HG03103 (cell line): Measurements from ENCODE around the gene TMEM208.

Experiments used
- ATAC-seq: cut with Tn5 transposase; IDR thresholded peaks from one replicate; pipeline ENCODE4 v1.9.1; 2021; ENCODE audit warnings: low read depth; ENCODE audit not compliant: unreplicated experiment

TMEM208 gene

GRCh38 chr16:67233596-67233995 is 6.7 kb downstream of the TMEM208 start:
- no peak for ATAC-seq

- ATAC-seq, result no peak
Observed at GRCh38 chr16:67234180-67234597, 7.3 kb downstream of the TMEM208 start.

GRCh38 chr16:67235816-67236562 is 9.1 kb downstream of the TMEM208 start:
- no peak for ATAC-seq

GRCh38 chr16:67236563-67237395 is 9.8 kb downstream of the TMEM208 start:
- ATAC-seq, result no peak

DNA sequence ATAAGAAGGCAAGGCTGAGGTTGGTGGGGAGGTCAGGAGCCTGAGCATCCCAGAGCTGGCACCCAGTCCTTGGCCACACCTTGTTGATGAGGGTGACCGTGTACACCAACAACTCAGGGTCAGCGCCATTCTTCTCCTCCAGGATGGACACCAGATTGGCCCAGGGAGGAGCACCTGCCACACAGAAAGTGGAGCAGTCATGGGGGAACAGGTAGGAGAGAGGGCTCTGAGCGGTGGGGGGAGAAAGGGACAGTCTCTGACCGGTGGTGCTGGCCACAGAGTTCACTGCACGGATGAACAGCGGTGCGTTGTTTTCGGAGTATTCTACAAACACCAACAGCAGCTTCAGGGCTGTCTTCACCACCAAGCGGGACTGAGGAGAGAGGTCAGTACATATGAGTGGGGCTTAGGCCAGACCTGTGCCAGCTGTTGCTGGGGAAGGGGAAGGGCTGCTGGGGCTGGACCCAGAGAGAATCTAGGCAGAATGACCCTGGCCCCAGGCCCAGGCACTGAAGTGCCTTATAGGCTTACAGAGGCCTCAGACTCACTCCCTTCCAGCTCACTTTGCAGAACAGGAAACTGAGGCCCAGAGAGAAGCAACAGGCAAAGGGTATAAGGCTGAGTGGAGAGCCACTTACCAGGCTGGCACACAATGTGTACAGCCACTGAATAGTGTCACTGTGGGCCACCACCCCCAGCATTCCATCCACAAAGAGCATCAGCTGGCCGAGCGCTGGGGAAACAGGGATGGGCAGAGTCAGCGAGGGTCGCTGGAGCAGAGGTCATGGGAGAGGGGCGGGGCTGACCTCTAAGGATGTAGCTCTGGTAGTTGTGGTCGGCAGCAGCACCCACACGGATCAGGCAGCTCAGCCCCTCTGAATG is 10.7 kb downstream of the TMEM208 start:
- ATAC-seq, result no peak

GRCh38 chr16:67238278-67238575 is 11.3 kb downstream of the TMEM208 start:
- ATAC-seq, result no peak

- ATAC-seq, result no peak
Observed at GRCh38 chr16:67238806-67239470, 12.0 kb downstream of the TMEM208 start.

DNA sequence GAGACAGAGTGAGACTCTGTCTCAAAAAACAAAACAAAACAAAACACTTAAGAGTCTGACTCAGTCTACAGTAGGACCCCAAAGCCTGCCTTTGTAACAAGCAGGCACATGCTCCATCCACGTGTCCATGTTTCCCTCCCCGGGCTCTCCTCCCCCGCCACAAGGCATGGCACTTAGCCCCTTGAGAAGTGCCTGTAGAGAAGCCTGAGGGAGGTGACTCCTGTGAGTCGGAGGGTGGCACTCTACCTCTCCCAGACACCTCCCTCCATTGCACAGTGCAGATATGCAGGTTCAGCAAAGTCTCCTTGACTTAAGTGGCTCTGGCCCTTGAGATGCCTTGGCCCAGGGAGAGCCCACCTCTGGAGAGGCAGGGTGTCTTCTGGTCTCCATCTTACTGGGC is 13.6 kb downstream of the TMEM208 start:
- no peak for ATAC-seq

DNA sequence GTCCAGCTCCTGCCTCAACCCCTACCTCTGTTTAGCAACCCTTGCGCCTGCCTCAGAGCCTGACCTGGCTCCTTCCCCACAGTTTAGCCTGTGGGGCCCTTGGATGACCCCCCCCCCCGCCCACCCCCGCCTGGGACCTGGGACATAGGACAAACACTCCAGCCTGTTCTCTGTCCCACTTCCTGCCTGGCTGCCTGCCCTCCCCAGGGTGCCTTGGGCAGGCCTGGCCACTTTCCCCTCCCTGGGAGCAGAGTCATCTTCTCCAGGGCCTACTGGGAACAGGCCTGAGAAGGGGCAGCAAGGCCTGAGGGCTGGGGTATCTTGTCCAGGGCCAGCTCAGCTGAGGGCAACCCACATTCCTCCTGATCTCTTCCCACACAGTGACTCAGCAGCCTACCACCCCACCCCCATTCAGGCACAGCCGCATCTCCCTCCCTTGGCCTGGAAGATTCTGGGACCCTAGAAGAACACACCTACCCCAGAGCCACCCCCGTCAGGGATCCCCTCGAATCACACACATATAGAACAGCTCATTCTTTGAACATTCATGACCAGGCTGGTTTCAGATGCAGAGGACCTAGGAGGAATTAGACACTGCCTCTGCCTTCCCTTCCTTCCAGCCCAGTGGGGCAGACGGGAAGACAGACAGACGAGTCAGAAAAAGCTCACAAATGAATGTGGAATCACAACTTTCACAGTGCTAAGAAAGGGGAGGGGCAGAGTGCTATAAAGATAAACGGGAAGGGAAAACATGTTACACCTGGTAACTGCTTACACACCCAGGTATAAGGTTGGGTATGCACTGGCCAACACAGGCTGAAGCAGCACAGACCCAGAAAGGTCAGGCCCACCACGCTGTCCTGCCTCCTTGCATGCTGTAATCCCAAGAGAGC is 14.3 kb downstream of the TMEM208 start:
- ATAC-seq, result no peak

- no peak for ATAC-seq
Observed at GRCh38 chr16:67242138-67242730, 15.3 kb downstream of the TMEM208 start.

- no peak for ATAC-seq
Observed at GRCh38 chr16:67243481-67243880, 16.6 kb downstream of the TMEM208 start.

GRCh38 chr16:67244387-67245185 is 17.7 kb downstream of the TMEM208 start:
- peak; percentile 39 for ATAC-seq

DNA sequence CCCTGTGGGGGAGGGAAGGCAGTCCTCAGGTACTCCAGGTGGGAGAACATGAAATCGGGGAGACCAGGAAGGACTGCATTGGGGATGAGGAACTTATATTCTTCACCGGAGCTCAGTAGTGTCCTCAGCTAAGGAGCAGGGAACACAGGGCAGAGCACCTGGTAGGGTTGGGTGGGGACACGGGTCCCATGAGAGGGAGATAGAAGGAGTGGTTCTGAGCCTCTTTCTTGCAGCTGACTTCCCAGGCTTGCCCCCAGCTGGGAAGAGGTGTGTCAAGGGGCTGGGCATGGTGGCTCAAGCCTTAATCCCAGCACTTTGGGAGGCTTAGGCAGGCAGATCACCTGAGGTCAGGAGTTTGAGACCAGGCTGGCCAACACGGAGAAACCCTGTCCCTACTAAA is 18.3 kb downstream of the TMEM208 start:
- ATAC-seq, result no peak

GRCh38 chr16:67245674-67246080 is 18.7 kb downstream of the TMEM208 start:
- ATAC-seq, result no peak

GRCh38 chr16:67246081-67246755 is 19.3 kb downstream of the TMEM208 start:
- peak; percentile 25 for ATAC-seq

GRCh38 chr16:67246756-67247191 is 19.8 kb downstream of the TMEM208 start:
- peak; percentile 6 for ATAC-seq

DNA sequence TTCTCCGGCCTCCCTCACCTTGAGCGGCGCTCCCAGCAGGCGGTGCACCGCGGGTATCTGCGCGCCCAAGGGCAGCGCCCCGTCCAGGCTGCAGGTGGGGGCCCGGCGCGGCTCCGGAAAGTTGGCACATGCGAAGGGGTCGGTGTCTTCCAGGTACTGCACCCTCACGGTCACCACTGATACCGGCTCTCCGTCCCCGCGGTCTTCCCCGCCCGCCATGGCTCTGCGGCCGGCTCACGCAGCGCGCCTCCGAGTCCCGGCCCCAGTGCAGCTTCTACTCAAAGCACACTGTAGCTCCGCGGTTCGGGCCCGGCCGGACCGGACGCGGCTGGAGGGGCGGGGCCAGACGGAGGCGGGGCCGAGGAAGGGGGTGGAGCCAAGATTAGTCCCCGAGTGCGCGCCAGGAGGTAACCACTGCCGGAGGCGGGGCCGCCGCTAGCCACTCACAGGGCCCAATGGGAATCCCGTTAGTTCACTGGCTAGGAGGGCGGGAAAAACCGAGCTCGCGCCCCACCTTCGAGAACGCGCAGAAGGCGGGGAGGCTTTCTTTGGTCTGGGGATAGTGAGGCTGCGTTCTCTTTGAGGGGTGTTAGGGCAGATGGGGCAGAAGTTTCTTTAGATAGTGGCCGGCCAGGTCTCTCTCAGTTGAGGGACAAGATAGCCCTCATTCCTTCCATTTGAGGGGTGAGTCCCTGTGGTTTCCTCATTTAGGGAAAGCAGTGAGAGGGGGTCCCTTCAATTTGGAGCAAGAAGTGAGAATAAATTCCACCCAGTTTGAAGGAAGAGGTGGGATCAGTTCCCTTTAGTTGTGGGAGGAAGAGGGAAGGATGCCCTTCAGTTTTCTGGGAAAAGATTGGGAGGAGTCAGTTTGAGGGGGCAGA is 20.5 kb downstream of the TMEM208 start, which contains the start of gene FHOD1:
TSS of gene FHOD1 (minus strand) at position 290 of the 881 bp plus-strand sequence. CDS start at position 219, 71 bp downstream.
- ATAC-seq, result peak; percentile 44
